GM12878 (cell line): Measurements from ENCODE around the gene KRTAP10-5.

Source experiments
- CEBPB ChIP-seq, 2 experiments: fragments of 150-350 bp in 1 of 2; IDR thresholded peaks; 2 replicates each; pipeline ENCODE4 v1.6.1; 2012 to 2014; ENCODE audit warnings: low read depth in 2 of 2, low read length in 2 of 2, borderline replicate concordance in 1 of 2, inconsistent platforms in 1 of 2
- CEBPZ ChIP-seq: fragments of 150-350 bp; IDR thresholded peaks from 2 replicates; pipeline ENCODE4 v1.6.1; 2016; ENCODE audit warnings: low read depth, low read length
- CTCF ChIP-seq, 3 experiments: IDR thresholded peaks in 2 of 3; conservative IDR thresholded peaks in 1 of 3; 2 replicates each; pipeline ENCODE4 v1.5.1; 2011; ENCODE audit warnings: low read depth in 3 of 3, low read length in 3 of 3, mild to moderate bottlenecking in 3 of 3, control low read depth in 2 of 3, moderate library complexity in 2 of 3, inconsistent platforms in 1 of 3, mixed read lengths in 1 of 3; ENCODE audit not compliant: control insufficient read depth in 2 of 3, insufficient read depth in 1 of 3; ENCODE audit errors: extremely low read depth in 1 of 3
- ELK1 ChIP-seq: IDR thresholded peaks from 2 replicates; pipeline ENCODE4 v1.6.1; 2012; ENCODE audit warnings: low read depth, low read length, improper control_type of control experiment
- NFXL1 ChIP-seq: fragments of 450-650 bp; IDR thresholded peaks from 2 replicates; pipeline ENCODE4 v1.6.1; 2017; ENCODE audit warnings: antibody characterized with exemption, mild to moderate bottlenecking, borderline replicate concordance
- PKNOX1 ChIP-seq: fragments of 450-650 bp; IDR thresholded peaks from 2 replicates; pipeline ENCODE4 v1.6.1; 2016; ENCODE audit warnings: mild to moderate bottlenecking
- POLR2A ChIP-seq: IDR thresholded peaks from 2 replicates; pipeline ENCODE4 v1.6.1; 2011; ENCODE audit warnings: low read depth, mild to moderate bottlenecking, low read length
- USF1 ChIP-seq: IDR thresholded peaks from 2 replicates; pipeline ENCODE4 v1.6.1; 2011; ENCODE audit warnings: borderline replicate concordance, low read depth, mild to moderate bottlenecking, moderate library complexity, mixed read lengths, low read length; ENCODE audit not compliant: insufficient read depth; ENCODE audit errors: extremely low read length
- ZNF274 ChIP-seq: IDR thresholded peaks from one replicate; pipeline ENCODE4 v1.8.0; 2011; ENCODE audit not compliant: insufficient read length, insufficient read depth

- TF ChIP-seq NFXL1 (no peak), CEBPZ (no peak), ZNF274 (no peak), CEBPB (IDR thresholded peaks at IDR 0.05; ENCODE audit: borderline replicate concordance in 1 of 2, low read depth in 2 of 2, low read length in 2 of 2) (no peak), CTCF (IDR thresholded peaks at IDR 0.05 in 2 of 3, conservative IDR thresholded peaks at IDR 0.05 in 1 of 3; ENCODE audit: control insufficient read depth in 2 of 3, extremely low read depth in 1 of 3, insufficient read depth in 1 of 3, low read depth in 3 of 3, low read length in 3 of 3) (no peak), PKNOX1 (no peak), POLR2A (no peak), USF1 (no peak), ELK1 (no peak)
Measured at GRCh38 chr21:44579056-44579832, 1.2 kb downstream of the KRTAP10-5 start.
